Measurements from ENCODE around the gene TYSND1.

DNA sequence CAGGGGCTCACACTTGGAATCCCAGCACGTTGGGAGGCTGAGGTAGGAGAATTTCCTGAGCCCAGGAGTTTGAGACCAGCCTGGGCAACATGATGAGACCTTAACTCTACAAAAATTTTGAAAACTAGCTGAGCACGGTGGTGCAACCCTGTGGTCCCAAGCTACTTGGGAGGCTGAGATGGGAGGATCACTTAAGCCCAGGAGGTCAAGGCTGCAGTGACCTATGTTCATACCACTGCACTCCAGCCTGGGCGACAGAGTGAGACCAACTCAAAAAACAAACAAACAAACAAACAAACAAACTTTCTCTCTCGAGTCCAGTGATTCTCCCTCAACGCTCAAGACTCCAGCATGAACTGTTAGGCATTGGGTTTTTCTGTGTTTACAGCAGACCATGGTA, 2.0 kb upstream of the TYSND1 start:
- TF ChIP-seq POLR2AphosphoS5 (IDR thresholded peaks at IDR 0.05; ENCODE audit: low read depth): no peak
- TF ChIP-seq, protein P1, sequence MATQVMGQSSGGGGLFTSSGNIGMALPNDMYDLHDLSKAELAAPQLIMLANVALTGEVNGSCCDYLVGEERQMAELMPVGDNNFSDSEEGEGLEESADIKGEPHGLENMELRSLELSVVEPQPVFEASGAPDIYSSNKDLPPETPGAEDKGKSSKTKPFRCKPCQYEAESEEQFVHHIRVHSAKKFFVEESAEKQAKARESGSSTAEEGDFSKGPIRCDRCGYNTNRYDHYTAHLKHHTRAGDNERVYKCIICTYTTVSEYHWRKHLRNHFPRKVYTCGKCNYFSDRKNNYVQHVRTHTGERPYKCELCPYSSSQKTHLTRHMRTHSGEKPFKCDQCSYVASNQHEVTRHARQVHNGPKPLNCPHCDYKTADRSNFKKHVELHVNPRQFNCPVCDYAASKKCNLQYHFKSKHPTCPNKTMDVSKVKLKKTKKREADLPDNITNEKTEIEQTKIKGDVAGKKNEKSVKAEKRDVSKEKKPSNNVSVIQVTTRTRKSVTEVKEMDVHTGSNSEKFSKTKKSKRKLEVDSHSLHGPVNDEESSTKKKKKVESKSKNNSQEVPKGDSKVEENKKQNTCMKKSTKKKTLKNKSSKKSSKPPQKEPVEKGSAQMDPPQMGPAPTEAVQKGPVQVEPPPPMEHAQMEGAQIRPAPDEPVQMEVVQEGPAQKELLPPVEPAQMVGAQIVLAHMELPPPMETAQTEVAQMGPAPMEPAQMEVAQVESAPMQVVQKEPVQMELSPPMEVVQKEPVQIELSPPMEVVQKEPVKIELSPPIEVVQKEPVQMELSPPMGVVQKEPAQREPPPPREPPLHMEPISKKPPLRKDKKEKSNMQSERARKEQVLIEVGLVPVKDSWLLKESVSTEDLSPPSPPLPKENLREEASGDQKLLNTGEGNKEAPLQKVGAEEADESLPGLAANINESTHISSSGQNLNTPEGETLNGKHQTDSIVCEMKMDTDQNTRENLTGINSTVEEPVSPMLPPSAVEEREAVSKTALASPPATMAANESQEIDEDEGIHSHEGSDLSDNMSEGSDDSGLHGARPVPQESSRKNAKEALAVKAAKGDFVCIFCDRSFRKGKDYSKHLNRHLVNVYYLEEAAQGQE (IDR thresholded peaks at IDR 0.05; ENCODE audit: insufficient replicate concordance, low read depth): no peak
- TF ChIP-seq CTCF (IDR thresholded peaks at IDR 0.05; ENCODE audit: insufficient read depth, low read length): no peak
- TF ChIP-seq GABPA (IDR thresholded peaks at IDR 0.05; ENCODE audit: low read depth): no peak
- TF ChIP-seq SPI1 (IDR thresholded peaks at IDR 0.05; ENCODE audit: borderline replicate concordance, low read depth): no peak
